Gastrocnemius medialis (tissue), 4 donors: ENCODE measurements around the gene ERO1A. TPM values are rescaled to one million over a fixed set of nuclear protein-coding genes. Genes with fewer than 3 reads are reported as not detected.

ENCODE experiments used
- ATAC-seq, 2 donors: fragments of 150-250 bp; one replicate each; pipeline ENCODE4 v1.9.1; 2016
- DNase-seq, 2 donors: peaks; one replicate each; pipeline ENCODE4 v3.0.0-alpha.2; 2019
- H3K27ac ChIP-seq, 4 donors: fragments of 200-600 bp; sonication (generic); 1 replicate in 1 of 4; 2 replicates in 3 of 4; pipeline ENCODE4 v1.5.1; 2016 to 2018; ENCODE audit warnings: mild to moderate bottlenecking in 2 of 4, moderate library complexity in 1 of 4
- H3K27me3 ChIP-seq, 3 donors: fragments of 200-600 bp; sonication (generic) in 2 of 3; 1 replicate in 1 of 3; 2 replicates in 2 of 3; pipeline versions ENCODE4 v1.5.1 to v1.6.0; 2016 to 2019; ENCODE audit warnings: mild to moderate bottlenecking in 1 of 3, moderate library complexity in 1 of 3
- H3K36me3 ChIP-seq, 2 donors: fragments of 200-600 bp; sonication (generic) in 1 of 2; one replicate each; pipeline ENCODE4 v1.5.1; 2017 to 2018
- H3K4me1 ChIP-seq, 2 donors: fragments of 200-600 bp; sonication (generic) in 1 of 2; one replicate each; pipeline ENCODE4 v1.5.1; 2016 to 2017; ENCODE audit warnings: mild to moderate bottlenecking in 2 of 2
- H3K4me3 ChIP-seq, 4 donors: fragments of 200-600 bp; sonication (generic) in 3 of 4; 1 replicate in 1 of 4; 2 replicates in 3 of 4; pipeline ENCODE4 v1.5.1; 2016 to 2019; ENCODE audit warnings: mild to moderate bottlenecking in 2 of 4
- H3K9me3 ChIP-seq, 3 donors: fragments of 200-600 bp; sonication (generic) in 2 of 3; 1 replicate in 1 of 3; 2 replicates in 2 of 3; pipeline ENCODE4 v1.5.1; 2016 to 2019
- POLR2A ChIP-seq, 2 donors: fragments of 450-650 bp; IDR thresholded peaks; one replicate each; pipeline ENCODE4 v1.6.1; 2017; ENCODE audit warnings: antibody characterized with exemption in 2 of 2, mild to moderate bottlenecking in 2 of 2, moderate library complexity in 2 of 2
- in situ Hi-C, 4 donors: fragments of 200-750 bp; cut with MboI; loops; one replicate each; pipeline versions ENCODE4 v1.15.0 to v1.8.0; 2017; ENCODE audit warnings: low sequenced_read_pairs in 4 of 4
- intact Hi-C: fragments of 100-400 bp; cut with DNase I; formaldehyde crosslinking; loops from one replicate; pipeline ENCODE4 v1.15.1; 2023; ENCODE audit warnings: low total_unique reads
- total RNA-seq, 4 donors: library from RNA; depleted of rRNA; stranded (reverse); fragments of >200 nt; gene quantifications; one replicate each; pipeline versions ENCODE4 v1.1.0 to v1.2.3, GENCODE V29; 2016
- TF ChIP-seq, protein P1 (sequence below), 5 experiments: fragments of 450-650 bp in 3 of 5; fragments of 200-600 bp in 2 of 5; sonication (generic) in 2 of 5; IDR thresholded peaks in 4 of 5; conservative IDR thresholded peaks in 1 of 5; 1 replicate in 4 of 5; 2 replicates in 1 of 5; pipeline ENCODE4 v1.5.1; 2016 to 2019; ENCODE audit warnings: antibody characterized with exemption in 5 of 5, mild to moderate bottlenecking in 3 of 5, moderate library complexity in 3 of 5

Gene ERO1A
- total RNA-seq, 4 donors from 2014 or later, result 11.9 to 25.6 (median 19.1) TPM

DNA sequence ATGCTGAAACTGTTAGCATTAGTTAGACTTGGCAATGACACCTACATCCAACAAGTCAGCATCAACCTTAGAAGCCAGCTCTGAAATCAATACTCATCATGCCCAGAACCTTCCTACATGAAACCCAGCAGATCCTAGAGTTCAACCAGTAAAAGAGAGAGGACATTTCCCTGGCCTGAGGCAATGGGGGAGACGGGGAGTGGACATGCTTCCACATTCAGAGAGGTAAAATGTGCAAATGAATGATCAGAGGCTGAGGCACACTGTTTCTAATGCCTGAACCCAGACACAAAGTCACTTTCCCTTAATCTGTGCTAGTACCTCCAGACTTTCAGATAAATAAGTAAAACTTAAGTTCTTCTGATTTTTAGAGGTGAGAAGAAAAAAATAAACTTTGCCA, 34.5 kb downstream of the ERO1A start:
- in situ Hi-C loops (no loop called here), intact Hi-C loops (no loop called here)
- H3K9me3 ChIP-seq, result no peaks in the 10 kb centered on the region
- H3K4me1 ChIP-seq, result no peaks in the 10 kb centered on the region
- H3K27ac ChIP-seq, result no peak overlapping the region
- H3K36me3 ChIP-seq, result peaks cover 0 to 47% of the 10 kb centered on the region in 2 donors
- no peak for ATAC-seq
- no peaks in the 10 kb centered on the region for H3K27me3 ChIP-seq
- DNase-seq, result no peak
- TF ChIP-seq POLR2A (IDR thresholded peaks at IDR 0.05), result no peak
- TF ChIP-seq, protein P1, sequence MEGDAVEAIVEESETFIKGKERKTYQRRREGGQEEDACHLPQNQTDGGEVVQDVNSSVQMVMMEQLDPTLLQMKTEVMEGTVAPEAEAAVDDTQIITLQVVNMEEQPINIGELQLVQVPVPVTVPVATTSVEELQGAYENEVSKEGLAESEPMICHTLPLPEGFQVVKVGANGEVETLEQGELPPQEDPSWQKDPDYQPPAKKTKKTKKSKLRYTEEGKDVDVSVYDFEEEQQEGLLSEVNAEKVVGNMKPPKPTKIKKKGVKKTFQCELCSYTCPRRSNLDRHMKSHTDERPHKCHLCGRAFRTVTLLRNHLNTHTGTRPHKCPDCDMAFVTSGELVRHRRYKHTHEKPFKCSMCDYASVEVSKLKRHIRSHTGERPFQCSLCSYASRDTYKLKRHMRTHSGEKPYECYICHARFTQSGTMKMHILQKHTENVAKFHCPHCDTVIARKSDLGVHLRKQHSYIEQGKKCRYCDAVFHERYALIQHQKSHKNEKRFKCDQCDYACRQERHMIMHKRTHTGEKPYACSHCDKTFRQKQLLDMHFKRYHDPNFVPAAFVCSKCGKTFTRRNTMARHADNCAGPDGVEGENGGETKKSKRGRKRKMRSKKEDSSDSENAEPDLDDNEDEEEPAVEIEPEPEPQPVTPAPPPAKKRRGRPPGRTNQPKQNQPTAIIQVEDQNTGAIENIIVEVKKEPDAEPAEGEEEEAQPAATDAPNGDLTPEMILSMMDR (IDR thresholded peaks at IDR 0.05 in 4 of 5, conservative IDR thresholded peaks at IDR 0.05 in 1 of 5), result no peak
- no peak overlapping the region for H3K4me3 ChIP-seq

DNA sequence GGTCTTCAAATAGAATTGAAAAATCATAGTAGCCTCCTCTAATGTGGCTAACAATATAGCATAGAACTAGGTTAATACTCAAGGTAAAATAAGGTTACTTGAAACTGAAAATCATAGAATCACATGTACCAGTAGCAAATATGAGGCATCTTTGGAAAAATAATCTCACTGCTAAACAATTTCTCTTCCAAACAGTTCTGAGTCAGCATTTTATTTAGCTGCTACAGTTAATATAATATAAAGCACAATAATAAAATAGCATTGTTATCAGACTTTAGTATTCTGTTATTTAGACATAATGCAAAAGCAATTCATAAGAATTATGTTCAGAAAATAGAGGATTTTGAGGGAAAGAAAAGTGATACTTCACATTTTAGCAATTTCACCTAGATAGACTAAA, 35.0 kb downstream of the ERO1A start:
- Histone ChIP-seq H3K27me3 (no peaks in the 10 kb centered on the region), H3K36me3 (peaks cover 0 to 46% of the 10 kb centered on the region in 2 donors), H3K4me1 (no peaks in the 10 kb centered on the region), H3K4me3 (no peak overlapping the region), H3K9me3 (no peaks in the 10 kb centered on the region), H3K27ac (no peak overlapping the region)
- TF ChIP-seq, protein P1 (IDR thresholded peaks at IDR 0.05 in 4 of 5, conservative IDR thresholded peaks at IDR 0.05 in 1 of 5), result no peak
- no peak for TF ChIP-seq POLR2A (IDR thresholded peaks at IDR 0.05)
- ATAC-seq (no peak), DNase-seq (no peak)
- intact Hi-C loops (no loop called here), in situ Hi-C loops (no loop called here)

DNA sequence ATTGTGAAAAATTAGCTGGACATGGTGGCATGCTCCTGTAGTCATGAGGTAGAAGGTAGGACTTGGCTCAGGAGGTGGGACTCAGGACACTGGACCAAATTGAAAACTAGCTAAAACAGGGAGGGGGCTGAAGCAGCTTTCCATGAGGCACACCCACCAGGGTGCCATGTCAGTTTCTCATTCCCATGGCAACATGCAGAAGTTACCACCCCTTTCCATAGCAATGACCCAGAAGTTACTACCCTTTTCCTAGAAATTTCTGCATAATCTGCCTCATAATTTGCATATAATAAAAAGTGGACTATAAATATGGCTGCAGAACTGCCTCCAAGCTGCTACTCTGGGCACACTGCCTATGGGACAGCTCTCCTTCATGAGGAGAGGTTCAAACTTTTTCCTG, 38.5 kb downstream of the ERO1A start:
- in situ Hi-C loops, result no loop called here
- no peak for DNase-seq
- intact Hi-C loops, result no loop called here
- no peak for TF ChIP-seq POLR2A (IDR thresholded peaks at IDR 0.05)
- TF ChIP-seq, protein P1 (IDR thresholded peaks at IDR 0.05 in 4 of 5, conservative IDR thresholded peaks at IDR 0.05 in 1 of 5), result no peak
- no peaks in the 10 kb centered on the region for H3K9me3 ChIP-seq
- no peaks in the 10 kb centered on the region for H3K4me1 ChIP-seq
- H3K36me3 ChIP-seq, result peaks cover 0 to 43% of the 10 kb centered on the region in 2 donors
- H3K27ac ChIP-seq, result no peak overlapping the region
- ATAC-seq, result no peak
- no peak overlapping the region for H3K4me3 ChIP-seq
- no peaks in the 10 kb centered on the region for H3K27me3 ChIP-seq

DNA sequence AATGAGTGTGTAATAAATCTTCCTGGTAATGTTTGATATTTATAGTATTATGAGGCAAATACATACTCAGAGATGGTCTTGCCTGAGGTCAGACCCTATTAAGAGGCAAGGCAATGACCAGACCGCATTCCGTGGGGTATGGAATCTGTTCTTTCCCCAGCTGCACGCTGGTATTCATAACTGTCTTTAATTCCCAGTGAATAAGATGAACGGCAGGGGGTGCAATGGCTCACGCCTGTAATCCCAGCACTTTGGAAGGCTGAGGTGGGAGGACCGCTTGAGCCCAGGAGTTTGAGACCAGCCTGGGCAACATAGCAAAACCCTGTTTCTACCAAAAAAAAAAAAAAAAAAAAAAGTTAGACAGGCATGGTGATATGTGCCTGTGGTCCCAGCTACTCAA, 44.6 kb downstream of the ERO1A start:
- Histone ChIP-seq H3K9me3 (no peaks in the 10 kb centered on the region), H3K27ac (no peak overlapping the region), H3K4me1 (no peaks in the 10 kb centered on the region), H3K27me3 (no peaks in the 10 kb centered on the region), H3K4me3 (no peak overlapping the region), H3K36me3 (peaks cover 0 to 45% of the 10 kb centered on the region in 2 donors)
- in situ Hi-C loops, result no loop called here
- DNase-seq (no peak), ATAC-seq (no peak)
- TF ChIP-seq, protein P1 (IDR thresholded peaks at IDR 0.05 in 4 of 5, conservative IDR thresholded peaks at IDR 0.05 in 1 of 5), result no peak
- TF ChIP-seq POLR2A (IDR thresholded peaks at IDR 0.05), result no peak
- intact Hi-C loops, result no loop called here

DNA sequence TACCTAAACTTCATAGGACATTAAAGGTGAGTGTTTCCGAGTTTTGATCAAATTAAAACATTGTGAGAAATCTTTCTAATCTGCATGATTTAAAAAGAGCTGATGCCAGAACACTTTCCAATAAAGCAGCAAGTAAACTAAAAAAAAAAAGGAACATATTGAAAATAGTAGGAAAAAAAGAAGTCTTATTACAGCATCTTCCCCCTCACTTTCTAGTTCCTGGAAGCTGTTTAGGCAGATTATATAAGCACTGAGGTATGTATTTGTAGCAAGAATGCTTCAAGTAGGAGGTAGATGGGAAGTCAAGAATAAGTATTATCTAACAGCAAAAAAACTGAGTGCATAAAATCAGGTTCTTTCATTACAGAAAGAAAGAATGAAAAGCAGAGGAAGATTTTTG, 45.8 kb downstream of the ERO1A start:
- Histone ChIP-seq H3K4me3 (no peak overlapping the region), H3K27me3 (no peaks in the 10 kb centered on the region), H3K4me1 (no peaks in the 10 kb centered on the region), H3K27ac (no peak overlapping the region), H3K36me3 (peaks cover 0 to 48% of the 10 kb centered on the region in 2 donors), H3K9me3 (no peaks in the 10 kb centered on the region)
- TF ChIP-seq, protein P1 (IDR thresholded peaks at IDR 0.05 in 4 of 5, conservative IDR thresholded peaks at IDR 0.05 in 1 of 5), result no peak
- TF ChIP-seq POLR2A (IDR thresholded peaks at IDR 0.05), result no peak
- ATAC-seq (no peak), DNase-seq (no peak)
- intact Hi-C loops (no loop called here), in situ Hi-C loops (no loop called here)
